GM23338 (cell line): ENCODE measurements around the gene DSE. TPM values are rescaled to one million over a fixed set of nuclear protein-coding genes. Genes with fewer than 3 reads are reported as not detected.

Source experiments
- ATAC-seq: fragments of 200-7000 bp; cut with Tn5 transposase; 3 replicates; pipeline ENCODE4 v1.9.1; 2020
- DNase-seq: peaks from one replicate; pipeline ENCODE4 v3.0.0-alpha.2; 2015; ENCODE audit warnings: low spot score
- H2AFZ ChIP-seq: fragments of 200-600 bp; sonication (generic); 2 replicates; pipeline ENCODE4 v1.8.0; 2016; ENCODE audit warnings: antibody characterized with exemption, mild to moderate bottlenecking, moderate library complexity
- H3F3A ChIP-seq: fragments of 200-600 bp; sonication (generic); replicated peaks from 2 replicates; pipeline ENCODE4 v1.8.0; 2017; ENCODE audit warnings: antibody characterized with exemption, mixed run types, low read depth
- H3K27ac ChIP-seq: fragments of 200-600 bp; sonication (generic); 2 replicates; pipeline ENCODE4 v1.6.1; 2016; ENCODE audit warnings: low read depth
- H3K27me3 ChIP-seq: fragments of 200-600 bp; sonication (generic); 2 replicates; pipeline ENCODE4 v1.8.0; 2016; ENCODE audit warnings: mild to moderate bottlenecking, mixed run types, moderate library complexity; ENCODE audit not compliant: insufficient read depth
- H3K36me3 ChIP-seq: fragments of 200-600 bp; sonication (generic); 2 replicates; pipeline ENCODE4 v1.8.0; 2016; ENCODE audit warnings: mild to moderate bottlenecking; ENCODE audit not compliant: insufficient read depth
- H3K4me1 ChIP-seq: fragments of 200-600 bp; sonication (generic); 2 replicates; pipeline ENCODE4 v1.8.0; 2016; ENCODE audit warnings: mild to moderate bottlenecking, moderate library complexity; ENCODE audit not compliant: insufficient read depth
- H3K4me2 ChIP-seq: fragments of 200-600 bp; sonication (generic); 2 replicates; pipeline ENCODE4 v1.7.1; 2017; ENCODE audit warnings: mixed run types
- H3K4me3 ChIP-seq: fragments of 200-600 bp; sonication (generic); 2 replicates; pipeline ENCODE4 v1.6.1; 2016; ENCODE audit warnings: mixed run types
- H3K79me2 ChIP-seq: fragments of 200-600 bp; sonication (generic); replicated peaks from 2 replicates; pipeline ENCODE4 v1.8.0; 2017; ENCODE audit warnings: mild to moderate bottlenecking; ENCODE audit not compliant: insufficient read depth
- H3K9me2 ChIP-seq: fragments of 200-600 bp; sonication (generic); 2 replicates; pipeline ENCODE4 v1.8.0; 2017; ENCODE audit not compliant: insufficient read depth
- H4K20me1 ChIP-seq: fragments of 200-600 bp; sonication (generic); replicated peaks from 2 replicates; pipeline ENCODE4 v1.8.0; 2017; ENCODE audit warnings: mild to moderate bottlenecking; ENCODE audit not compliant: insufficient read depth
- H3K27ac Mint-ChIP-seq: 2 replicates; pipeline ENCODE4 v1.8.0; 2020; ENCODE audit warnings: inconsistent platforms, mild to moderate bottlenecking, moderate library complexity, mixed read lengths
- H3K27me3 Mint-ChIP-seq: 3 replicates; pipeline ENCODE4 v1.8.0; 2022; ENCODE audit warnings: low read depth, mild to moderate bottlenecking, moderate library complexity, mixed read lengths, inconsistent platforms; ENCODE audit not compliant: insufficient read depth, poor library complexity
- H3K36me3 Mint-ChIP-seq: 3 replicates; pipeline ENCODE4 v1.8.0; 2021; ENCODE audit warnings: low read depth, mild to moderate bottlenecking, inconsistent platforms, moderate library complexity, mixed read lengths
- H3K4me1 Mint-ChIP-seq: 3 replicates; pipeline ENCODE4 v1.8.0; 2020; ENCODE audit warnings: mild to moderate bottlenecking, inconsistent platforms, mixed read lengths
- H3K4me3 Mint-ChIP-seq: 3 replicates; pipeline ENCODE4 v1.8.0; 2021; ENCODE audit warnings: moderate library complexity, mild to moderate bottlenecking, inconsistent platforms, mixed read lengths
- H3K9me3 Mint-ChIP-seq: 3 replicates; pipeline ENCODE4 v1.8.0; 2020; ENCODE audit warnings: moderate library complexity, mild to moderate bottlenecking, inconsistent platforms, mixed read lengths
- EZH2 ChIP-seq: fragments of 200-600 bp; sonication (generic); IDR thresholded peaks from one replicate; pipeline ENCODE4 v1.8.0; 2017; ENCODE audit warnings: antibody characterized with exemption, mild to moderate bottlenecking, low read depth; ENCODE audit not compliant: unreplicated experiment
- STAT1 ChIP-seq: IDR thresholded peaks from one replicate; pipeline ENCODE4 v1.6.1; 2016; ENCODE audit warnings: antibody characterized with exemption; ENCODE audit not compliant: unreplicated experiment
- polyA plus RNA-seq: library from polyadenylated mRNA; unstranded; fragments of >200 nt; fragmentation: Nextera tagmentation; extraction: Ambion mirVana; gene quantifications from 2 replicates; pipeline ENCODE4 v1.2.1, GENCODE V29; 2016
- total RNA-seq: library from RNA; depleted of rRNA; stranded (reverse); fragments of >200 nt; shearing (Covaris generic); gene quantifications from 2 replicates; pipeline ENCODE4 v1.2.3, GENCODE V29; 2014
- TF ChIP-seq, protein P1 (sequence below), 2 experiments: fragments of 200-600 bp in 1 of 2; sonication (generic) in 1 of 2; conservative IDR thresholded peaks; 2 replicates each; pipeline versions ENCODE4 v1.5.1 to v1.6.1; 2016 to 2017; ENCODE audit warnings: antibody characterized with exemption in 2 of 2, low read depth in 2 of 2, mild to moderate bottlenecking in 2 of 2, moderate library complexity in 1 of 2
- TF ChIP-seq, protein P2 (sequence below): fragments of 250-450 bp; sonication (Bioruptor Pico); IDR thresholded peaks from 2 replicates; pipeline ENCODE4 v1.5.0; 2020; ENCODE audit warnings: mild to moderate bottlenecking, moderate library complexity
- TF ChIP-seq, protein P3 (sequence below): IDR thresholded peaks from one replicate; pipeline ENCODE4 v1.6.1; 2018; ENCODE audit warnings: antibody characterized with exemption; ENCODE audit not compliant: unreplicated experiment

The DSE gene
- total and polyA plus RNA-seq, 2 experiments from 2014 or later: 18.8 to 45.2 TPM

DNA sequence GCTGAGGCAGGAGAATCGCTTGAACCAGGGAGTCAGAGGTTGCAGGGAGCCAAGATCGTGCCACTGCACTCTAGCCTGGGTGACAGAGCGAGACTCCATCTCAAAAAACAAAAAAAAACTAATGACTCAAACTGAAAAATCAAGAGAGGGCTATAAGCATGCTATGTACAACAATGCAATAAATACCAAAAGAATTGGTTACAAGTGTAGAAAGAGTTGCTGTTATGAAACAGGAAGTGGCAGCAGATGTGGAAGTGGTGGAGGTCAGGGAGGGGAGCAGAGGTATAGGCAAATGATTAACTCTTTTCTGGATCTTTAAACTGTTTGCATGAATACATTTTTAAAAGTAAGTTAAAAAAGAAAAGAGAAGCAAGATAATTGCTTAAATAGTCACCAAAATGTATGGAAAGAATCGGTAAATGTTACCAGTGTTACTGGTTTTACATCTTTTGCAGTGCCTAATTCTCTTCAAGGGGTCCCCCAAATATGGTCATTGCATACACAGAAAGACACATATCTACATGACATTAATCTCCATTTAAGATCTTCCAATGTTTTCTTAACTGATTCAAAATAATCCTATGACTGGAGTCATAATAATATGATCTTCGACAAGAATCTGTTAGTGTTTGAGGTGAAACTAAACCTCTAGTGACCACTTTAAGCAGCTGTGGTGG is 105.4 kb downstream of the DSE start (continued):
- TF ChIP-seq, protein P1, sequence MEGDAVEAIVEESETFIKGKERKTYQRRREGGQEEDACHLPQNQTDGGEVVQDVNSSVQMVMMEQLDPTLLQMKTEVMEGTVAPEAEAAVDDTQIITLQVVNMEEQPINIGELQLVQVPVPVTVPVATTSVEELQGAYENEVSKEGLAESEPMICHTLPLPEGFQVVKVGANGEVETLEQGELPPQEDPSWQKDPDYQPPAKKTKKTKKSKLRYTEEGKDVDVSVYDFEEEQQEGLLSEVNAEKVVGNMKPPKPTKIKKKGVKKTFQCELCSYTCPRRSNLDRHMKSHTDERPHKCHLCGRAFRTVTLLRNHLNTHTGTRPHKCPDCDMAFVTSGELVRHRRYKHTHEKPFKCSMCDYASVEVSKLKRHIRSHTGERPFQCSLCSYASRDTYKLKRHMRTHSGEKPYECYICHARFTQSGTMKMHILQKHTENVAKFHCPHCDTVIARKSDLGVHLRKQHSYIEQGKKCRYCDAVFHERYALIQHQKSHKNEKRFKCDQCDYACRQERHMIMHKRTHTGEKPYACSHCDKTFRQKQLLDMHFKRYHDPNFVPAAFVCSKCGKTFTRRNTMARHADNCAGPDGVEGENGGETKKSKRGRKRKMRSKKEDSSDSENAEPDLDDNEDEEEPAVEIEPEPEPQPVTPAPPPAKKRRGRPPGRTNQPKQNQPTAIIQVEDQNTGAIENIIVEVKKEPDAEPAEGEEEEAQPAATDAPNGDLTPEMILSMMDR (conservative IDR thresholded peaks at IDR 0.05; ENCODE audit: low read depth in 2 of 2): no peak

DNA sequence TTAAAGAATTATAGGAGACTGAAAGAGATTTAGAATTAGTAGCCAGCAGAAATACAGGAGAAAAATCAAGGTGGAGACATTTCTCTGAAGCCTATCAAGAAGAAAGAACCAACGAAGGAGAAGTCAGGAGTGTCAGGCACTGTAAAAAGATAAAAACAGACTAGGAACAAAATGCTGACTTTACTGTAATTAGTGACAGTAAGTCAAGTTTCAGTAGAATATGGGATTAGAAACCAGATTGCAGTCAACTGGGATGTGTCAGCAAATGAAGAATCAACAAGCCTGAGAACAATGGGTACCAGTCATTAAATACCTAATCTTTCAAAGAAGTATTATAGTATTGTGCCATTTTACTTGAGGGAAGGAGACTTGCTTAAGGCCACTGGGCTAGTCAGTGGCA is 112.0 kb downstream of the DSE start:
- H3K27ac ChIP-seq: no peak overlapping the region
- H4K20me1 ChIP-seq: no peaks in the 10 kb centered on the region
- H3K4me3 ChIP-seq: no peak overlapping the region
- H3K79me2 ChIP-seq: no peaks in the 10 kb centered on the region
- H3K9me2 ChIP-seq: no peaks in the 10 kb centered on the region; the same call in 1 of the 2 replicates
- H3K27me3 ChIP-seq: no peaks in the 10 kb centered on the region
- H3K36me3 ChIP-seq: no peaks in the 10 kb centered on the region
- no peak overlapping the region for H3K4me2 ChIP-seq
- no peaks in the 10 kb centered on the region for H3K9me3 Mint-ChIP-seq
- H3K4me3 Mint-ChIP-seq: no peak overlapping the region
- H2AFZ ChIP-seq: no peak overlapping the region
- no peak for ATAC-seq
- H3K36me3 Mint-ChIP-seq: no peaks in the 10 kb centered on the region
- H3K4me1 Mint-ChIP-seq: no peaks in the 10 kb centered on the region
- no peak overlapping the region for H3K27ac Mint-ChIP-seq
- no peaks in the 10 kb centered on the region for H3F3A ChIP-seq
- DNase-seq: no peak
- peaks cover 2% of the 10 kb centered on the region for H3K27me3 Mint-ChIP-seq
- no peaks in the 10 kb centered on the region for H3K4me1 ChIP-seq
- TF ChIP-seq EZH2 (no peak), STAT1 (no peak)
- TF ChIP-seq, protein P2, sequence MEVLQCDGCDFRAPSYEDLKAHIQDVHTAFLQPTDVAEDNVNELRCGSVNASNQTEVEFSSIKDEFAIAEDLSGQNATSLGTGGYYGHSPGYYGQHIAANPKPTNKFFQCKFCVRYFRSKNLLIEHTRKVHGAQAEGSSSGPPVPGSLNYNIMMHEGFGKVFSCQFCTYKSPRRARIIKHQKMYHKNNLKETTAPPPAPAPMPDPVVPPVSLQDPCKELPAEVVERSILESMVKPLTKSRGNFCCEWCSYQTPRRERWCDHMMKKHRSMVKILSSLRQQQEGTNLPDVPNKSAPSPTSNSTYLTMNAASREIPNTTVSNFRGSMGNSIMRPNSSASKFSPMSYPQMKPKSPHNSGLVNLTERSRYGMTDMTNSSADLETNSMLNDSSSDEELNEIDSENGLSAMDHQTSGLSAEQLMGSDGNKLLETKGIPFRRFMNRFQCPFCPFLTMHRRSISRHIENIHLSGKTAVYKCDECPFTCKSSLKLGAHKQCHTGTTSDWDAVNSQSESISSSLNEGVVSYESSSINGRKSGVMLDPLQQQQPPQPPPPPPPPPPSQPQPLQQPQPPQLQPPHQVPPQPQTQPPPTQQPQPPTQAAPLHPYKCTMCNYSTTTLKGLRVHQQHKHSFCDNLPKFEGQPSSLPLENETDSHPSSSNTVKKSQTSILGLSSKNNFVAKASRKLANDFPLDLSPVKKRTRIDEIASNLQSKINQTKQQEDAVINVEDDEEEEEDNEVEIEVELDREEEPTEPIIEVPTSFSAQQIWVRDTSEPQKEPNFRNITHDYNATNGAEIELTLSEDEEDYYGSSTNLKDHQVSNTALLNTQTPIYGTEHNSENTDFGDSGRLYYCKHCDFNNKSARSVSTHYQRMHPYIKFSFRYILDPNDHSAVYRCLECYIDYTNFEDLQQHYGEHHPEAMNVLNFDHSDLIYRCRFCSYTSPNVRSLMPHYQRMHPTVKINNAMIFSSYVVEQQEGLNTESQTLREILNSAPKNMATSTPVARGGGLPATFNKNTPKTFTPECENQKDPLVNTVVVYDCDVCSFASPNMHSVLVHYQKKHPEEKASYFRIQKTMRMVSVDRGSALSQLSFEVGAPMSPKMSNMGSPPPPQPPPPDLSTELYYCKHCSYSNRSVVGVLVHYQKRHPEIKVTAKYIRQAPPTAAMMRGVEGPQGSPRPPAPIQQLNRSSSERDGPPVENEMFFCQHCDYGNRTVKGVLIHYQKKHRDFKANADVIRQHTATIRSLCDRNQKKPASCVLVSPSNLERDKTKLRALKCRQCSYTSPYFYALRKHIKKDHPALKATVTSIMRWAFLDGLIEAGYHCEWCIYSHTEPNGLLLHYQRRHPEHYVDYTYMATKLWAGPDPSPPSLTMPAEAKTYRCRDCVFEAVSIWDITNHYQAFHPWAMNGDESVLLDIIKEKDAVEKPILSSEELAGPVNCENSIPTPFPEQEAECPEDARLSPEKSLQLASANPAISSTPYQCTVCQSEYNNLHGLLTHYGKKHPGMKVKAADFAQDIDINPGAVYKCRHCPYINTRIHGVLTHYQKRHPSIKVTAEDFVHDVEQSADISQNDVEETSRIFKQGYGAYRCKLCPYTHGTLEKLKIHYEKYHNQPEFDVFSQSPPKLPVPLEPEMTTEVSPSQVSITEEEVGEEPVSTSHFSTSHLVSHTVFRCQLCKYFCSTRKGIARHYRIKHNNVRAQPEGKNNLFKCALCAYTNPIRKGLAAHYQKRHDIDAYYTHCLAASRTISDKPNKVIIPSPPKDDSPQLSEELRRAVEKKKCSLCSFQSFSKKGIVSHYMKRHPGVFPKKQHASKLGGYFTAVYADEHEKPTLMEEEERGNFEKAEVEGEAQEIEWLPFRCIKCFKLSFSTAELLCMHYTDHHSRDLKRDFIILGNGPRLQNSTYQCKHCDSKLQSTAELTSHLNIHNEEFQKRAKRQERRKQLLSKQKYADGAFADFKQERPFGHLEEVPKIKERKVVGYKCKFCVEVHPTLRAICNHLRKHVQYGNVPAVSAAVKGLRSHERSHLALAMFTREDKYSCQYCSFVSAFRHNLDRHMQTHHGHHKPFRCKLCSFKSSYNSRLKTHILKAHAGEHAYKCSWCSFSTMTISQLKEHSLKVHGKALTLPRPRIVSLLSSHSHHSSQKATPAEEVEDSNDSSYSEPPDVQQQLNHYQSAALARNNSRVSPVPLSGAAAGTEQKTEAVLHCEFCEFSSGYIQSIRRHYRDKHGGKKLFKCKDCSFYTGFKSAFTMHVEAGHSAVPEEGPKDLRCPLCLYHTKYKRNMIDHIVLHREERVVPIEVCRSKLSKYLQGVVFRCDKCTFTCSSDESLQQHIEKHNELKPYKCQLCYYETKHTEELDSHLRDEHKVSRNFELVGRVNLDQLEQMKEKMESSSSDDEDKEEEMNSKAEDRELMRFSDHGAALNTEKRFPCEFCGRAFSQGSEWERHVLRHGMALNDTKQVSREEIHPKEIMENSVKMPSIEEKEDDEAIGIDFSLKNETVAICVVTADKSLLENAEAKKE (CRISPR knock-in tag): no peak
- TF ChIP-seq, protein P1 (conservative IDR thresholded peaks at IDR 0.05; ENCODE audit: low read depth in 2 of 2): no peak
- TF ChIP-seq, protein P3, sequence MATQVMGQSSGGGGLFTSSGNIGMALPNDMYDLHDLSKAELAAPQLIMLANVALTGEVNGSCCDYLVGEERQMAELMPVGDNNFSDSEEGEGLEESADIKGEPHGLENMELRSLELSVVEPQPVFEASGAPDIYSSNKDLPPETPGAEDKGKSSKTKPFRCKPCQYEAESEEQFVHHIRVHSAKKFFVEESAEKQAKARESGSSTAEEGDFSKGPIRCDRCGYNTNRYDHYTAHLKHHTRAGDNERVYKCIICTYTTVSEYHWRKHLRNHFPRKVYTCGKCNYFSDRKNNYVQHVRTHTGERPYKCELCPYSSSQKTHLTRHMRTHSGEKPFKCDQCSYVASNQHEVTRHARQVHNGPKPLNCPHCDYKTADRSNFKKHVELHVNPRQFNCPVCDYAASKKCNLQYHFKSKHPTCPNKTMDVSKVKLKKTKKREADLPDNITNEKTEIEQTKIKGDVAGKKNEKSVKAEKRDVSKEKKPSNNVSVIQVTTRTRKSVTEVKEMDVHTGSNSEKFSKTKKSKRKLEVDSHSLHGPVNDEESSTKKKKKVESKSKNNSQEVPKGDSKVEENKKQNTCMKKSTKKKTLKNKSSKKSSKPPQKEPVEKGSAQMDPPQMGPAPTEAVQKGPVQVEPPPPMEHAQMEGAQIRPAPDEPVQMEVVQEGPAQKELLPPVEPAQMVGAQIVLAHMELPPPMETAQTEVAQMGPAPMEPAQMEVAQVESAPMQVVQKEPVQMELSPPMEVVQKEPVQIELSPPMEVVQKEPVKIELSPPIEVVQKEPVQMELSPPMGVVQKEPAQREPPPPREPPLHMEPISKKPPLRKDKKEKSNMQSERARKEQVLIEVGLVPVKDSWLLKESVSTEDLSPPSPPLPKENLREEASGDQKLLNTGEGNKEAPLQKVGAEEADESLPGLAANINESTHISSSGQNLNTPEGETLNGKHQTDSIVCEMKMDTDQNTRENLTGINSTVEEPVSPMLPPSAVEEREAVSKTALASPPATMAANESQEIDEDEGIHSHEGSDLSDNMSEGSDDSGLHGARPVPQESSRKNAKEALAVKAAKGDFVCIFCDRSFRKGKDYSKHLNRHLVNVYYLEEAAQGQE: no peak
